ENCODE results near the gene LKAAEAR1.
"Not testable (repeated sequence)": the region's sequence is repeated elsewhere in the genome, so short reads cannot be mapped to it uniquely, and the experiment has no call there.

The LKAAEAR1 gene

DNA sequence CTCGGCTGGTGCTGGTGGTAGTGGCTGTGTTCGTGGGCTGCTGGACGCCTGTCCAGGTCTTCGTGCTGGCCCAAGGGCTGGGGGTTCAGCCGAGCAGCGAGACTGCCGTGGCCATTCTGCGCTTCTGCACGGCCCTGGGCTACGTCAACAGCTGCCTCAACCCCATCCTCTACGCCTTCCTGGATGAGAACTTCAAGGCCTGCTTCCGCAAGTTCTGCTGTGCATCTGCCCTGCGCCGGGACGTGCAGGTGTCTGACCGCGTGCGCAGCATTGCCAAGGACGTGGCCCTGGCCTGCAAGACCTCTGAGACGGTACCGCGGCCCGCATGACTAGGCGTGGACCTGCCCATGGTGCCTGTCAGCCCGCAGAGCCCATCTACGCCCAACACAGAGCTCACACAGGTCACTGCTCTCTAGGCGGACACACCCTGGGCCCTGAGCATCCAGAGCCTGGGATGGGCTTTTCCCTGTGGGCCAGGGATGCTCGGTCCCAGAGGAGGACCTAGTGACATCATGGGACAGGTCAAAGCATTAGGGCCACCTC is 14.3 kb upstream of the LKAAEAR1 start:
- DNase-seq (ENCODE audit: low read depth), result no peak

DNA sequence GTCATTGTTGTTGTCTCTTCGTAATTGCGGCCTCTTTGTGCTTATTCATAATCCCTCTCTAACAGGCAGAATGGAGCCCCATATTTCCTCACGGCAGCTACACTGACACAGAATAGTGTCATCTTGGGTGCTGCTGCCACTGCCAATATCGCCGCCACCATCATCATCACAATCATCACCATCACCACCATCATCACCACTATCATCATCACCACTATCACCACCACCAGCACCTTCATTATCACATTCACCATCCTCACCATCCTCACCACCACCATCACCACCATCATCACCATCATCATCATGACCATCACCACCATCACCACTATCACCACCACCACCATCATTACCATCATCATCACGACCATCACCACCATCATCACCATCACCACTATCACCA is 12.3 kb upstream of the LKAAEAR1 start:
- no peak for DNase-seq (ENCODE audit: low read depth)

GRCh38 chr20:64095927-64096326 is 11.7 kb upstream of the LKAAEAR1 start:
- no peak for DNase-seq (ENCODE audit: low read depth)

GRCh38 chr20:64095455-64095854 is 11.3 kb upstream of the LKAAEAR1 start:
- no peak for DNase-seq (ENCODE audit: low read depth)

DNA sequence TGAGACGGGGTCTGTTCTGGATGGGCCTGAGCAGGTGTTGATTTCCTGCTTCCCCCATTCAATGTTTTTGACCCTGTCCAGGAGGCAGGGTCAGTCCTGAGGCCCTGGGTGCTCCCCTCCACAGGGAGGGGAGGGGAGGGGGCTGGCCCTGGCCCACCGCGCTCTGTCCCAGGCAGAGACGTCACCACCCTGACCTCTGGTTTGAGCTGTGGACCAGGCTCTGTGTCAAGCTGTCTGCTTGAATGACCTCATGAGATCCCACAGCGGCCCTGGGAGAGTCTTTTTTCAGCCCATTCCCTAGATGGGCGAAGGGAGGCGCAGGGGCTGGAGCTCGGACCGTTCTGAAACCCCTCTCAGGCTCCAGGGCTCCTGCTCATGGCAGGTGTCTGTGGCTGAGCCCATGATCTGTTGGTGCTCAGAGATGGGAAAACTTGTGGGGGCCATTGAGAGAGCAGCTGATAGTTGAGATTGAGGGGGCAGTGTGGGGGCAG is 8.9 kb upstream of the LKAAEAR1 start:
- no peak for DNase-seq (ENCODE audit: low read depth)

GRCh38 chr20:64092258-64093012 is 8.2 kb upstream of the LKAAEAR1 start:
- no peak for DNase-seq (ENCODE audit: low read depth)

DNA sequence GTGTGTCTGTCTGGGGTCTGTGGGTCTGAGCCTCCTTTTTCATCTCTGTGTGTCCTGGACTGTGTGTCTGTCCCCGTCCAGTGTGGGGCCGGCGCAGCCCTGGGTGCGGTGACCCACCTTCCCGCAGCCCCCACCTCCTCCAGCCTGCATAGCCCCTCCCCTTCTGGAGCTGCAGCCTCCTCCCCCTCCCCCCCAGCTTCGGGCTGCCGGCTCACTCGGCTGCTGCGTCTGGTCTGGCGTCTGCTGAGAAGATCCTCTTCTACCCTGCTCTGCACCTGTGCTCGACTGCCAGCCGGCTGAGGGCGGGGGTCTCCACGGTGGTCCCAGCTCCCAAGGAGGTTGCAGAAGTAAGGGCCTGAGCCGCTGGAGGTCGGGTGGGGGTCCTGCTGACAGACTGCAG is 7.6 kb upstream of the LKAAEAR1 start:
- no peak for DNase-seq (ENCODE audit: low read depth)

GRCh38 chr20:64091340-64091739 is 7.1 kb upstream of the LKAAEAR1 start:
- no peak for DNase-seq (ENCODE audit: low read depth)

DNA sequence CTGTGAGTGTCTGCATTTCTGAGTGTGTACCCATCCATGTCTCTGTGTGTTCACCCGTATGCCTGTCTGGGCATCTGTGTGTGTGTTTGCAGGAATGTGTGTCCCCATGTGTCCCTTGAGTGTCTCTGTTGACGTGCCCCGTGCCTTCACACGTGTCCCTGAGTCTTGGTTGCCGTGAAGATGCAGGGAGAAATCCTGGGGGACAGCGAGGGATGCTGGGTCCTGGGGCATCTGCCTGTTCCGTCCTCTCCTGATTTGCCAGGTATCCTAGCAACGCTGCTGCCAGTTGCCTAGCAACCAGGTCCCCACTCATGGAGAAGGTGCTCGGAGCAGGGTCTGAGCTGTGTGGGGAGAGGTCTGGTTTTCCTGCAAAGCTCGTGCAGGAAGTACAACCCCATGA is 6.0 kb upstream of the LKAAEAR1 start:
- no peak for DNase-seq (ENCODE audit: low read depth)

GRCh38 chr20:64088586-64088985 is 4.4 kb upstream of the LKAAEAR1 start:
- not testable (repeated sequence) for DNase-seq (ENCODE audit: low read depth)

DNA sequence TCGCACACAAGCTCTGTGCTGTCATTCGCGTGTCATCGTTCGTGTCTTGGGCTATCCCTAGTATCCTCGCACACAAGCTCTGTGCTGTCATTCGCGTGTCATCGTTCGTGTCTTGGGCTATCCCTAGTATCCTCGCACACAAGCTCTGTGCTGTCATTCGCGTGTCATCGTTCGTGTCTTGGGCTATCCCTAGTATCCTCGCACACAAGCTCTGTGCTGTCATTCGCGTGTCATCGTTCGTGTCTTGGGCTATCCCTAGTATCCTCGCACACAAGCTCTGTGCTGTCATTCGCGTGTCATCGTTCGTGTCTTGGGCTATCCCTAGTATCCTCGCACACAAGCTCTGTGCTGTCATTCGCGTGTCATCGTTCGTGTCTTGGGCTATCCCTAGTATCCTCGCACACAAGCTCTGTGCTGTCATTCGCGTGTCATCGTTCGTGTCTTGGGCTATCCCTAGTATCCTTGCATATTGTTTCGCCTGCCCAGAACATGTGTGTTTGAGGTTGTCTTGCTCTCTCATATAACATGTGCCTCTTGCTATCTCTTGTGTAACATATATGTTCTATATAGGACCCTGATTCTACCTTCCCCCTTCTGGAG is 3.1 kb upstream of the LKAAEAR1 start:
- DNase-seq (ENCODE audit: low read depth), result not testable (repeated sequence)

- no peak for DNase-seq (ENCODE audit: low read depth)
Measured at GRCh38 chr20:64086801-64087200, 2.6 kb upstream of the LKAAEAR1 start.

GRCh38 chr20:64084685-64085152 is 521 bp upstream of the LKAAEAR1 start:
- no peak for DNase-seq (ENCODE audit: low read depth)

GRCh38 chr20:64083378-64083803 is 807 bp downstream of the LKAAEAR1 start:
- no peak for DNase-seq (ENCODE audit: low read depth)

- no peak for DNase-seq (ENCODE audit: low read depth)
Measured at GRCh38 chr20:64082820-64083377, 1.3 kb downstream of the LKAAEAR1 start.

DNA sequence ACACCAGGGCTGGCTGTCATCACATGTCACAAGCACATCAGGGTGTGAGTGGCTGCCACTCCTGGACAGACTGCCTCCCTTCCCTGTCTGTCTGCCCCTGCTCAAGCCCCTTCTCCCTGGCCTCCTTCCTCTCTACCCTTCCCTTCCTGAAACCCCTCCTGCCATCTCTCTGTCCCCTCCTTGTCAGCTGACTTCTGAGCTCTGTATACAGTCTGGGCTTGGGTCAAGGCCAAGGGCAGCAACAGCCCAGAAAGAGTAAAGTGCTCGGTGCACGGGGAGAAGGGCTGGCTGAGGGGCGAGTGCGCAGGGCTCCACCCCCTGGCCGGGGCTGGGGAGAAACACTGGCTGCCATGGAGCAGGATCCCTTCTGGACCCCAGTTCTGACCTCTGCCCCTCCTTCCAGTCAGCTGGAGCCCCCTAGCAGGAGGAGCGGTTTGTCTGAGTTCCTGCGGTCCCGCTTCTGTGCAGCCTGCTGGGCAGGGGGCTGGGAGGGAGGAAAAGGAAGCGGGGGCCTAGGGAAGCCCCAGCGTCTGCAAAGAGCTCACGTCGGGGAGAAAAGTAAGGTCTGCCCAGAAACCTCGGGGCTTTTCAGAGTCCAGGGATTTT is 2.0 kb downstream of the LKAAEAR1 start:
- no peak for DNase-seq (ENCODE audit: low read depth)

GRCh38 chr20:64081624-64081964 is 2.6 kb downstream of the LKAAEAR1 start:
- no peak for DNase-seq (ENCODE audit: low read depth)

GRCh38 chr20:64080813-64081623 is 3.2 kb downstream of the LKAAEAR1 start:
- no peak for DNase-seq (ENCODE audit: low read depth)

GRCh38 chr20:64080013-64080812 is 4.0 kb downstream of the LKAAEAR1 start, which contains the start of gene OPRL1:
OPRL1 (plus strand) TSS chr20:64080082; CDS start chr20:64092721, 12,639 bp downstream.
- DNase-seq (ENCODE audit: low read depth), result no peak

DNA sequence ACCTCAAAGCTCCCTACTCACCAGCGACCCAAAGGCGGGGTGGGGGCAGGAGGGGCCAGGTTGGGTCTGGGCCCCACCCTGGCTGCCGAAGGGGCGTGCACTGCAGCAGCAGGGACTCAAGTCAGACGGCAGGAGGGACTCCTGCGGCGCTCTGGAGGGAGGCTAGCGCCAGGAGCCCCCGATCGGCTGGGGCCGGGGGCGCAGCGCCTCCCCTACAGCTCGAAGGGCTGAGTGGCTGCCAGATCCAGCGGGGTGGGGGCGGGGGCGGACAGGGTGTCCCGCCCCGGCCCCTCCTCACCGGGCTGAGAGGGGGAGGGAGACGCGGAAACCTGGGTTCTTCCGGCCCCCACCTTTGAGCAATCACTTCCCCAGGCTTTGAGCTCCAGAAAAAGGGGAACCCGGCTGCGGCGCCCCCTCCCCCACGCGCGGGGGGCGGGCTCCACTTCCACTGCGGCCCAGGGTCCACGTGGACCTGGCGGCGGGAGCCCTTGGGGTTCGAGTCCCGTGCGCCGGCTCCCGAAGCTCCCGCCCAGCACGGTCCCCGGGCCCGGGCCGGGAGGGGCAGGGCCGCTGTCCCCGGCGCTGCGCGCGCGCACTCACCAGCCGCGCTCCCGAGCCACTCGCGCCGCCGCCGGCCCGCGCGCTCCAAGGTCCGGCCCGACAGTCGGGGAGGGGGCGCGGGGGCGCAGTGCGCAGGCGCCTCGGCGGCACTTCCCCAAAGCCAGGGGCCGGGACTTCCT is 4.8 kb downstream of the LKAAEAR1 start, which contains the start of gene RGS19:
TSS of gene RGS19 (minus strand) at position 246 of the 740 bp plus-strand sequence. CDS start 2,632 bp downstream, outside the sequence.
- no peak for DNase-seq (ENCODE audit: low read depth)

Measured in stimulated activated CD8-positive, alpha-beta memory T cell treated with anti-CD3 and anti-CD28 coated beads, Interleukin-15, amount 100 ng/mL, for 1 hour (primary cell).